Esophagus (tissue), 2 donors: Measurements from ENCODE around the gene GPR171. TPM values are rescaled to one million over a fixed set of nuclear protein-coding genes. Genes with fewer than 3 reads are reported as not detected.

Experiments
- H3K27ac ChIP-seq, 2 donors: one replicate each; pipeline ENCODE4 v1.5.1; 2013; ENCODE audit warnings: low read depth in 2 of 2, mild to moderate bottlenecking in 2 of 2, inconsistent platforms in 1 of 2, low read length in 1 of 2, moderate library complexity in 1 of 2
- H3K27me3 ChIP-seq, 2 donors: one replicate each; pipeline ENCODE4 v1.6.1; 2013; ENCODE audit warnings: low read length in 2 of 2, control low read depth in 1 of 2, mild to moderate bottlenecking in 1 of 2; ENCODE audit not compliant: insufficient read depth in 2 of 2, control insufficient read depth in 1 of 2
- H3K36me3 ChIP-seq, 2 donors: one replicate each; pipeline ENCODE4 v1.6.1; 2013; ENCODE audit warnings: low read length in 1 of 2; ENCODE audit not compliant: control insufficient read depth in 2 of 2, insufficient read depth in 2 of 2
- H3K4me1 ChIP-seq, 2 donors: one replicate each; pipeline ENCODE4 v1.6.1; 2013; ENCODE audit warnings: low read length in 1 of 2; ENCODE audit not compliant: control insufficient read depth in 2 of 2, insufficient read depth in 2 of 2
- H3K4me3 ChIP-seq, 2 donors: one replicate each; pipeline ENCODE4 v1.5.1; 2013; ENCODE audit warnings: low read length in 2 of 2, mild to moderate bottlenecking in 2 of 2, low read depth in 1 of 2, moderate library complexity in 1 of 2
- H3K9me3 ChIP-seq, 2 donors: one replicate each; pipeline ENCODE4 v1.6.1; 2013; ENCODE audit warnings: mild to moderate bottlenecking in 2 of 2, low read depth in 1 of 2, low read length in 1 of 2, moderate library complexity in 1 of 2; ENCODE audit not compliant: control insufficient read depth in 2 of 2, insufficient read depth in 1 of 2
- WGBS, 2 donors: extraction: QIAGEN DNeasy Blood & Tissue Kit; methylation state at CpG; one replicate each; pipeline ENCODE4 v1.1.7; 2013; 5-methylcytosine and 5-hydroxymethylcytosine counted together
- polyA plus RNA-seq, 2 donors: library from polyadenylated mRNA; stranded (reverse); fragments of 200-250 nt; gene quantifications; one replicate each; pipeline ENCODE4 v1.2.3, GENCODE V29; 2013
- donor health status: healthy with polysubstance abuse.
- donor health status: Bipolar disorder and iron deficiency.

The GPR171 gene
- polyA plus RNA-seq, 2 donors: 0.52 to 1.5 TPM

- no peaks in the 10 kb centered on the region for H3K9me3 ChIP-seq
- no peaks in the 10 kb centered on the region for H3K36me3 ChIP-seq
- H3K27ac ChIP-seq: no peak overlapping the region
- WGBS, 2 donors: 40 to 41% methylated on average over 9 of the region's 9 CpGs
- H3K4me1 ChIP-seq: no peaks in the 10 kb centered on the region
- H3K4me3 ChIP-seq: no peak overlapping the region
- no peaks in the 10 kb centered on the region for H3K27me3 ChIP-seq
These were observed 25.0 kb upstream of the GPR171 start for GRCh38 chr3:151227807-151228665.

GRCh38 chr3:151227266-151227806 lies 24.3 kb upstream of the GPR171 start:
- Histone ChIP-seq H3K27me3 (no peaks in the 10 kb centered on the region), H3K4me1 (no peaks in the 10 kb centered on the region), H3K9me3 (no peaks in the 10 kb centered on the region), H3K4me3 (no peak overlapping the region), H3K27ac (peak overlapping the region in 1 of 2 donors; percentile 4), H3K36me3 (no peaks in the 10 kb centered on the region)
- WGBS, 2 donors: 76 to 77% methylated on average over 6 of the region's 6 CpGs

- 85 to 89% methylated on average over 5 of the region's 5 CpGs for WGBS, 2 donors
These were observed 23.8 kb upstream of the GPR171 start for GRCh38 chr3:151226825-151227224.

GRCh38 chr3:151226088-151226563 lies 23.1 kb upstream of the GPR171 start:
- WGBS, 2 donors: 33% methylated on average over 4 of the region's 4 CpGs
- no peaks in the 10 kb centered on the region for H3K9me3 ChIP-seq
- H3K27me3 ChIP-seq: no peaks in the 10 kb centered on the region
- no peak overlapping the region for H3K27ac ChIP-seq
- H3K36me3 ChIP-seq: no peaks in the 10 kb centered on the region
- no peak overlapping the region for H3K4me3 ChIP-seq
- H3K4me1 ChIP-seq: no peaks in the 10 kb centered on the region

More at GRCh38 chr3:151226825-151227224, 23.8 kb upstream of the GPR171 start:
- no peaks in the 10 kb centered on the region for H3K27me3 ChIP-seq
- H3K27ac ChIP-seq: no peak overlapping the region
- H3K36me3 ChIP-seq: no peaks in the 10 kb centered on the region
- H3K4me1 ChIP-seq: no peaks in the 10 kb centered on the region
- H3K4me3 ChIP-seq: no peak overlapping the region
- H3K9me3 ChIP-seq: no peaks in the 10 kb centered on the region

- H3K36me3 ChIP-seq: no peaks in the 10 kb centered on the region
- 72 to 83% methylated on average over 9 of the region's 9 CpGs for WGBS, 2 donors
- no peak overlapping the region for H3K27ac ChIP-seq
- H3K9me3 ChIP-seq: no peaks in the 10 kb centered on the region
- H3K27me3 ChIP-seq: no peaks in the 10 kb centered on the region
- H3K4me3 ChIP-seq: no peak overlapping the region
- no peaks in the 10 kb centered on the region for H3K4me1 ChIP-seq
These were observed 22.3 kb upstream of the GPR171 start for GRCh38 chr3:151225040-151225975.

GRCh38 chr3:151224268-151224866 lies 21.4 kb upstream of the GPR171 start:
- WGBS, 2 donors: 88 to 89% methylated on average over 4 of the region's 4 CpGs
- H3K27ac ChIP-seq: no peak overlapping the region

GRCh38 chr3:151219056-151219455 lies 16.0 kb upstream of the GPR171 start:
- Histone ChIP-seq H3K27ac (no peak overlapping the region), H3K9me3 (no peaks in the 10 kb centered on the region), H3K4me1 (peaks cover 0 to 3% of the 10 kb centered on the region in 2 donors), H3K4me3 (no peak overlapping the region), H3K27me3 (no peaks in the 10 kb centered on the region), H3K36me3 (no peaks in the 10 kb centered on the region)
- WGBS, 2 donors: 30 to 39% methylated on average over 1 of the region's 1 CpG

More at GRCh38 chr3:151224268-151224866, 21.4 kb upstream of the GPR171 start:
- no peak overlapping the region for H3K4me3 ChIP-seq
- H3K27me3 ChIP-seq: no peaks in the 10 kb centered on the region
- H3K9me3 ChIP-seq: no peaks in the 10 kb centered on the region
- no peaks in the 10 kb centered on the region for H3K36me3 ChIP-seq
- H3K4me1 ChIP-seq: no peaks in the 10 kb centered on the region

GRCh38 chr3:151218136-151218535 lies 15.1 kb upstream of the GPR171 start:
- H3K9me3 ChIP-seq: no peaks in the 10 kb centered on the region
- no peaks in the 10 kb centered on the region for H3K27me3 ChIP-seq
- peaks cover 0 to 3% of the 10 kb centered on the region in 2 donors for H3K4me1 ChIP-seq
- H3K36me3 ChIP-seq: no peaks in the 10 kb centered on the region
- no peak overlapping the region for H3K27ac ChIP-seq
- 57 to 64% methylated on average over 1 of the region's 1 CpG for WGBS, 2 donors
- no peak overlapping the region for H3K4me3 ChIP-seq
